SU-DHL-6 (cell line): ENCODE results near the gene NAPA.

Source experiments
- EZH2phosphoT487 ChIP-seq: fragments of 200-600 bp; sonication (generic), shearing (Covaris generic); conservative IDR thresholded peaks from 2 replicates; pipeline ENCODE4 v1.6.1; 2018; ENCODE audit warnings: mild to moderate bottlenecking, antibody characterized with exemption, low read length, moderate library complexity, mixed read lengths
- TF ChIP-seq, protein P1 (sequence below): fragments of 200-600 bp; sonication (generic); IDR thresholded peaks from one replicate; pipeline ENCODE4 v1.5.1; 2017; ENCODE audit warnings: antibody characterized with exemption, mild to moderate bottlenecking, low read length, moderate library complexity; ENCODE audit not compliant: insufficient read depth, poor library complexity, severe bottlenecking

DNA sequence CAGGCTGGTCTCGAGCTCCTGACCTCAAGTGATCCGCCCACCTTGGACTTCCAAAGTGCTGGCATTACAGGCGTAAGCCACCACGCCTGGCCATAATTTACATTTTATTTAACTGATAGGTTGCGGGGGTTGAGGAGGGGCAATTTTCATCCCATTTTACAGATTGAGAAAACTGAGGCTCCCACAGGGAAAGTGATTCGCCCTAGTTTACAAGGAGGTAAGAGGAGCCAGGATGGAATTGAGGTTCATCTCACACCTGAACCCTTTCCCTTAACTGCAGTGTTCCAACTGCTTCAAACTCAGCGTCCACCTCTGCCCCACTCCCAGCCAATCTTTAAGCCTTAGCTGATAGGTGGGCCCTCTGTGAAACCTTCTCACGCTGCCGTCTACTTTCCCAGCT is 4.0 kb upstream of the NAPA start:
- no peak for TF ChIP-seq EZH2phosphoT487
- TF ChIP-seq, protein P1, sequence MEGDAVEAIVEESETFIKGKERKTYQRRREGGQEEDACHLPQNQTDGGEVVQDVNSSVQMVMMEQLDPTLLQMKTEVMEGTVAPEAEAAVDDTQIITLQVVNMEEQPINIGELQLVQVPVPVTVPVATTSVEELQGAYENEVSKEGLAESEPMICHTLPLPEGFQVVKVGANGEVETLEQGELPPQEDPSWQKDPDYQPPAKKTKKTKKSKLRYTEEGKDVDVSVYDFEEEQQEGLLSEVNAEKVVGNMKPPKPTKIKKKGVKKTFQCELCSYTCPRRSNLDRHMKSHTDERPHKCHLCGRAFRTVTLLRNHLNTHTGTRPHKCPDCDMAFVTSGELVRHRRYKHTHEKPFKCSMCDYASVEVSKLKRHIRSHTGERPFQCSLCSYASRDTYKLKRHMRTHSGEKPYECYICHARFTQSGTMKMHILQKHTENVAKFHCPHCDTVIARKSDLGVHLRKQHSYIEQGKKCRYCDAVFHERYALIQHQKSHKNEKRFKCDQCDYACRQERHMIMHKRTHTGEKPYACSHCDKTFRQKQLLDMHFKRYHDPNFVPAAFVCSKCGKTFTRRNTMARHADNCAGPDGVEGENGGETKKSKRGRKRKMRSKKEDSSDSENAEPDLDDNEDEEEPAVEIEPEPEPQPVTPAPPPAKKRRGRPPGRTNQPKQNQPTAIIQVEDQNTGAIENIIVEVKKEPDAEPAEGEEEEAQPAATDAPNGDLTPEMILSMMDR, result no peak
